Retinal pigment epithelial cell (primary cell): ENCODE measurements around the gene SUPT3H.
"Not testable (repeated sequence)": the region's sequence is repeated elsewhere in the genome, so short reads cannot be mapped to it uniquely, and the experiment has no call there.

Experiments used
- DNase-seq: peaks from one replicate; pipeline ENCODE4 v3.0.0-alpha.2; 2010; ENCODE audit warnings: low read depth
- H3K4me3 ChIP-seq: 2 replicates; pipeline ENCODE4 v1.5.1; 2011; ENCODE audit warnings: mild to moderate bottlenecking, low read length, control low read depth, moderate library complexity
- TF ChIP-seq, protein P1 (sequence below): conservative IDR thresholded peaks from 2 replicates; pipeline ENCODE4 v1.5.1; 2011; ENCODE audit warnings: low read depth, low read length, control low read depth, inconsistent platforms

Gene SUPT3H

DNA sequence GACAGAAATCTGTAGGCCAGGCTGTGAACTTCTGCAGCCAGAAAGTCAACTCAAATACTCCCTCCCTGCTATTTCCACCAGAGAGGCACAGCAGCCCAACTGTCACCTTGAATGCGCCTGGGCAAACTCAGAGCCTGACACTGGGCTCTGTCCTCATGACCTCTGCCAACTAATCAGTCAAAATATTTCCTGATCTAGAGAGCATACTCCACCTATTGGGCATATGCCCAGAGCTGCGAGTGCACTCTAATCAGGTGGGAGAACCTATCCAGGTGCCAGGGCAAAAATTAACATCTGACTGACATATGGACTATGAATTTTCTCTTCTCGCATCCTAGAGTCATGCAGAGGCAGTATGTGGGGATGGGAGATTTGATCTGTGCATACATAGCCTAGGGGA is 455.9 kb downstream of the SUPT3H start:
- TF ChIP-seq, protein P1, sequence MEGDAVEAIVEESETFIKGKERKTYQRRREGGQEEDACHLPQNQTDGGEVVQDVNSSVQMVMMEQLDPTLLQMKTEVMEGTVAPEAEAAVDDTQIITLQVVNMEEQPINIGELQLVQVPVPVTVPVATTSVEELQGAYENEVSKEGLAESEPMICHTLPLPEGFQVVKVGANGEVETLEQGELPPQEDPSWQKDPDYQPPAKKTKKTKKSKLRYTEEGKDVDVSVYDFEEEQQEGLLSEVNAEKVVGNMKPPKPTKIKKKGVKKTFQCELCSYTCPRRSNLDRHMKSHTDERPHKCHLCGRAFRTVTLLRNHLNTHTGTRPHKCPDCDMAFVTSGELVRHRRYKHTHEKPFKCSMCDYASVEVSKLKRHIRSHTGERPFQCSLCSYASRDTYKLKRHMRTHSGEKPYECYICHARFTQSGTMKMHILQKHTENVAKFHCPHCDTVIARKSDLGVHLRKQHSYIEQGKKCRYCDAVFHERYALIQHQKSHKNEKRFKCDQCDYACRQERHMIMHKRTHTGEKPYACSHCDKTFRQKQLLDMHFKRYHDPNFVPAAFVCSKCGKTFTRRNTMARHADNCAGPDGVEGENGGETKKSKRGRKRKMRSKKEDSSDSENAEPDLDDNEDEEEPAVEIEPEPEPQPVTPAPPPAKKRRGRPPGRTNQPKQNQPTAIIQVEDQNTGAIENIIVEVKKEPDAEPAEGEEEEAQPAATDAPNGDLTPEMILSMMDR, result no peak
- DNase-seq, result no peak
- no peak overlapping the region for H3K4me3 ChIP-seq

DNA sequence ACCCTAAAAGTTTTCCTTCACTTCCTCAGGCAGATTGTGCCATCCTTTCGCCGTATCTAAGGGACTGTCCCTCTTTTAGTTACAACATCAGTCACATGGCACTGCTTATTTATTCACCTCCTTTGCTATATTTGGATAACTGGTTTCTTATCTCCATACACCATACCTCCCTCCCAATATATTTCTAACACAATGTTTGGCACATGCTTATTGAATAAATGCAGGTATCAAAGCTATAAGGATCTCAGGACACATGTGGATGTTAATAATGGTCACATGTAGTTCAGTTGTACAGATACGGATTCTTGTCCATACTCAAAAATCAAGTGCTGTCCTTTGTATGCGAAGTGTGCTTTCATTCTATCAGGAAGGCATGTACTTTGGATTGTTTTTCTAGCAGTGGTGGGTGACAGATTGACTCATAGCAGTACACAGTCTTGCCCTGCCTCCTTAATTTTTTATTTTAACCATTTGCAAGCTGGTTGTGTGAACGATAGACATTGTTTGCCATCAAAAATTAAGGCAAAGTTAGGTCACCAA is 456.7 kb downstream of the SUPT3H start:
- TF ChIP-seq, protein P1, result no peak
- DNase-seq, result no peak
- H3K4me3 ChIP-seq, result no peak overlapping the region

DNA sequence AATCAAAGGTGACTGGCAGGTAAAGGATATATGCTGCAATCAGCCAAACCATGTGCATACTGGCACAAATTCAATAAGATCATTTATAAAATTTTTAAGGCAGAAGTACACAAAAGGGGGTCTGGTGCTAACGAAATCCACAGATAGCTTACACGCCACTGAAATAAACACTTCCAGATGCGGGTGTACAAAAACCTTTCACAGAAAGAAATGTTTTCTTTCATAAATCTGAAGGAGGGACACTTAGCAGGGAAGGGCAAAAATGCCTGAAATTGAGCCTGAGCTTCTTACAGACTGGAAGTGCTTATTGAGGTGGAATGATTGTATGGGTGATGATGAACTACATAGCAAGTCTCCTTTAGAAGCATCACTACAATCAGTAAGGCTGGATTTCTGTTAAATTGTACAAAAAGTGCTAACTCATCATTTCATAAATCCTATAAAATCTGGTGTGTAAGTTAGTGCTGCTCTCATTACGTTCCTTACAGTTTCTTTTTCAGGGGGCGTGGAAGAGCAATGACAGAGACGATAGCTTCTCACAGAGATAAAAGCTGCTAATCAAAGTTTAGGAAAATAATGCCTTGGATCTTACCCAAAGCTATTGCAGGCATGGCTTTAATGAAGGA is 458.9 kb downstream of the SUPT3H start:
- DNase-seq, result no peak
- TF ChIP-seq, protein P1, result no peak
- H3K4me3 ChIP-seq, result no peak overlapping the region

DNA sequence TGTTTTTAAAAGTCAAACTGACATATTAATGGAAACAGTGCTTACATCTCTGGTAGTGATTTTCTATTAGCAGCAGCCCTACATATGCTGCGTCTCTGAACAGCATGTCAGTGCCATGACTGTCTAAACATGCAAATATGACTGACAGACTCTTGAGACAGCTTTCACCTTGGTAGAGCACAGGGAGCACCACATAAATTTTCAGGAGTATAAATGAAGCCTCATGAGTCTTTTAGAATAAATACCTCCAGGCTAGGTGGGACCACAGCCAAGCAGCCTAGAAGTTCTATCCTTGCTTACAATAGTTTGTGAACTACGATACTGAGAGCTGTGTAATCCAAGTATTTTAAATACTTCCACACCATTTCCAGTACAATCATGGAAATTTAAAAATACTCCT is 460.3 kb downstream of the SUPT3H start:
- TF ChIP-seq, protein P1, result no peak

DNA sequence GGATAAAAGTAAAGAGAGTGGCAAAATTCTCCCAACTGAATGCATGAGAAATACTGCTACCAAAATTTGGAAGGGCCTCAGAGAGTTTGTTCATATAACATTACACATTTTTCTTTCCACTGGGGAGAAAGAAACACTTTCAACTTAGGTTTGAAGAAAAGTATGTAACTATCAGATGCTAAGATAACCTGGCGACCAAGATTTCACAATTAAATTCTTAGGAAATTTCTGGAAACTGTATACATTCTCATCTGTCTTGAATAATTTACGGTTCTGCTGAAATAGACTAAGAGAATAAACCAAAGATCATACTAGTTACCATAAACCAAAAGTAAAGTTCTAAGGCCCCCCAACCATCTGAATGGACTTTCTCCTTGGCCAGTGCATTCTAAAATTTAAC is 462.6 kb downstream of the SUPT3H start:
- no peak for DNase-seq
- H3K4me3 ChIP-seq, result no peak overlapping the region
- TF ChIP-seq, protein P1, result no peak

More for the DNA sequence above, 460.3 kb downstream of the SUPT3H start:
- no peak for DNase-seq
- no peak overlapping the region for H3K4me3 ChIP-seq

DNA sequence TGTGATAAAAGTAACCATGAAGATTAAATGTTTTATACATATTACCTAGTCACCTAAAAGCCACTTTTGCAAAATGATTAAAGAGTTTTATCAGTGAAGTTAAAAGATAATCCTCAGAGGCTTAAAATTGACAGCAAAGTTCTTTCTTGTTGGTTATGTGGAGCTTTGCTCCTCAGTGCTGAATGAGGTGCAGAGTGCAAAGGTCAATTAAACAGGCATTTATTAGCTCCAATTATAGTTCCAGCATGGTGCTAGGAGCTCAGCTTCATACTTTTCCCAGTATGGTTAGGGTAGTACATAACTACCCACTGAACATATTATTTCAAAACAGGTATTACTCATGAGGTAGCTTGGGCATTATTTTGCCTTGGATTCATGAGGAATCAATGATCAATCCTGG is 463.6 kb downstream of the SUPT3H start:
- no peak for DNase-seq
- no peak overlapping the region for H3K4me3 ChIP-seq
- TF ChIP-seq, protein P1, result no peak

DNA sequence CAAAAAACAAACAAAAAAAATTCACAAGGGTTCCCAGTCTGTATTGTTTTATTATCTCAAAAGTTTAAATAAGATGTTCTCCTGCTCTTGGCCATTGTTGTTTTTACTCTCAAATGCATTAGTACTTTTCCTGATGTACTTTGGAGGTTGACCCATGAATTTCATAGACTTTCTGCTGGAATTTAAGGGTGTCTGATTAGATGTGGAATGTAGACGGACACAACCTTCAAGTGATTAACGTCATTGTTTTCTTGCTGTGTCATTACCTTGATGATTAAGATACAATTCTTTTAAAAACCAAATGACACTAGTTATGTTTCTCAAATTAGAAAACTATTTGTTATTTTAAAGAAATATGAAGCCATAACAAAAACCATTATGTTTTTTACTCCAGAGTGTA is 471.0 kb downstream of the SUPT3H start:
- TF ChIP-seq, protein P1, result no peak
- H3K4me3 ChIP-seq, result no peak overlapping the region
- DNase-seq, result no peak

DNA sequence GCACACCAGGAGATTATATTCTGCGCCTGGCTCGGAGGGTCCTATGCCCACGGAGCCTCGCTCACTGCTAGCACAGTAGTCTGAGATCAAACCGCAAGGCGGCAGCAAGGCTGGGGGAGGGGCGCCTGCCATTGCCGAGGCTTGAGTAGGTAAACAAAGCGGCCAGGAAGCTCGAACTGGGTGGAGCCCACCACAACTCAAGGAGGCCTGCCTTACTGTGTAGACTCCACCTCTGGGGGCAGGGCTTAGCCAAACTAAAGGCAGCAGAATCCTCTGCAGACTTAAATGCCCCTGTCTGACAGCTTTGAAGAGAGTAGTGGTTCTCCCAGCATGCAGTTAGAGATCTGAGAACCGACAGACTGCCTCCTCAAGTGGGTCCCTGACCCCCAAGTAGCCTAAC is 477.4 kb downstream of the SUPT3H start:
- not testable (repeated sequence) for DNase-seq

More for the DNA sequence above, 477.4 kb downstream of the SUPT3H start:
- not testable (repeated sequence) for H3K4me3 ChIP-seq
